Stimulated activated CD4-positive, alpha-beta T cell treated with anti-CD3 and anti-CD28 coated beads, Interleukin-4, amount 100 ng/mL, for 24 hours (primary cell): ENCODE measurements around the gene CSPG4.
"Not testable (repeated sequence)": the region's sequence is repeated elsewhere in the genome, so short reads cannot be mapped to it uniquely, and the experiment has no call there.

ENCODE experiments used
- DNase-seq: peaks from one replicate; pipeline ENCODE4 v3.0.0-alpha.2; 2020

The CSPG4 gene

GRCh38 chr15:75646944-75647364, 65.7 kb downstream of the CSPG4 start:
- DNase-seq, result no peak

GRCh38 chr15:75646112-75646943, 66.3 kb downstream of the CSPG4 start:
- no peak for DNase-seq

- no peak for DNase-seq
Measured at GRCh38 chr15:75644376-75644775, 68.3 kb downstream of the CSPG4 start.

- DNase-seq, result no peak
Measured at GRCh38 chr15:75641603-75642002, 71.0 kb downstream of the CSPG4 start.

- DNase-seq, result no peak
Measured at GRCh38 chr15:75641179-75641503, 71.5 kb downstream of the CSPG4 start.

GRCh38 chr15:75640483-75641178, 72.0 kb downstream of the CSPG4 start:
- DNase-seq, result peak; percentile 58

- peak; percentile 95 for DNase-seq
Measured at GRCh38 chr15:75639709-75640482, 72.8 kb downstream of the CSPG4 start, which contains the start of gene IMP3. Gene IMP3 (minus strand): TSS chr15:75640224. CDS start chr15:75640168, 56 bp downstream.

GRCh38 chr15:75639191-75639708, 73.4 kb downstream of the CSPG4 start:
- DNase-seq, result peak; percentile 23

- no peak for DNase-seq
Measured at GRCh38 chr15:75637245-75638009, 75.2 kb downstream of the CSPG4 start.

- no peak for DNase-seq
Measured at GRCh38 chr15:75636026-75636425, 76.6 kb downstream of the CSPG4 start.

GRCh38 chr15:75633922-75634321, 78.7 kb downstream of the CSPG4 start:
- DNase-seq, result not testable (repeated sequence)

- DNase-seq, result no peak
Measured at GRCh38 chr15:75631935-75632334, 80.7 kb downstream of the CSPG4 start.

- DNase-seq, result peak; percentile 95
Measured at GRCh38 chr15:75625542-75626347, 86.9 kb downstream of the CSPG4 start, which contains the start of gene SNUPN. Gene SNUPN (minus strand): TSS chr15:75625725. CDS start chr15:75621051, 4,674 bp downstream.
